Breast epithelium (tissue), 3 donors: Measurements from ENCODE around the gene GMDS.

Experiments used
- CTCF ChIP-seq, 3 donors: fragments of 450-650 bp; IDR thresholded peaks; one replicate each; pipeline ENCODE4 v1.5.1; 2016 to 2017; ENCODE audit warnings: antibody characterized with exemption in 3 of 3, mild to moderate bottlenecking in 3 of 3, moderate library complexity in 3 of 3
- POLR2A ChIP-seq: fragments of 450-650 bp; IDR thresholded peaks from one replicate; pipeline ENCODE4 v1.6.1; 2016; ENCODE audit warnings: antibody characterized with exemption, mild to moderate bottlenecking, moderate library complexity
- POLR2AphosphoS5 ChIP-seq, 3 donors: sonication (generic); formaldehyde crosslinking; IDR thresholded peaks; one replicate each; pipeline ENCODE4 v1.6.1; 2017; ENCODE audit warnings: antibody characterized with exemption in 3 of 3

- TF ChIP-seq CTCF (IDR thresholded peaks at IDR 0.05) (no peak), POLR2AphosphoS5 (IDR thresholded peaks at IDR 0.05) (no peak), POLR2A (no peak)
Observed at GRCh38 chr6:1781817-1782184, 463.6 kb downstream of the GMDS start.
